ENCODE data around the gene TMEM250. TPM values are rescaled to one million over a fixed set of nuclear protein-coding genes. Genes with fewer than 3 reads are reported as not detected.

TMEM250 gene
- total RNA-seq, 1 experiment from 2014 or later: 37.5 TPM

GRCh38 chr9:136152931-136153330, 34.3 kb upstream of the TMEM250 start:
- no peak for ATAC-seq
- Histone ChIP-seq H3K9me3 (ENCODE audit: control insufficient read depth in 1 of 2, insufficient read depth in 1 of 2, low read depth in 1 of 2, low read length in 2 of 2) (no peaks in the 10 kb centered on the region), H3K4me2 (ENCODE audit: low read length) (no peak overlapping the region), H4K20me1 (ENCODE audit: insufficient read depth) (no peaks in the 10 kb centered on the region), H3K36me3 (ENCODE audit: control insufficient read depth in 1 of 2, insufficient read depth in 2 of 2, low read length in 2 of 2) (no peaks in the 10 kb centered on the region), H3K9ac (ENCODE audit: low read length) (no peak overlapping the region), H3K79me2 (ENCODE audit: insufficient read depth, low read length) (no peaks in the 10 kb centered on the region), H3K27ac (ENCODE audit: low read depth, low read length) (no peak overlapping the region), H3K4me1 (ENCODE audit: control insufficient read depth in 1 of 2, insufficient read depth in 2 of 2, low read length in 2 of 2) (no peaks in the 10 kb centered on the region; a peak in 1 of 4 replicates), H2AFZ (ENCODE audit: low read depth, low read length, poor library complexity, severe bottlenecking) (no peak overlapping the region), H3K9me2 (ENCODE audit: insufficient read depth) (no peaks in the 10 kb centered on the region), H3K27me3 (ENCODE audit: insufficient read depth, low read length) (no peaks in the 10 kb centered on the region), H3K4me3 (replicated peaks in 1 of 2; ENCODE audit: low read depth in 1 of 2, low read length in 2 of 2) (no peak overlapping the region)
- intact Hi-C loops (cut with micrococcal nuclease): no loop called here
- POLR2A ChIA-PET: no interaction called here
- TF ChIP-seq POLR2A (IDR thresholded peaks at IDR 0.05; ENCODE audit: borderline replicate concordance, extremely low read depth, insufficient read depth, insufficient read length) (no peak), ATF3 (IDR thresholded peaks at IDR 0.05) (no peak), EGR1 (IDR thresholded peaks at IDR 0.05; ENCODE audit: low read depth) (no peak), CTCF (IDR thresholded peaks at IDR 0.05 in 2 of 3, conservative IDR thresholded peaks at IDR 0.05 in 1 of 3; ENCODE audit: borderline replicate concordance in 1 of 3, insufficient read depth in 1 of 3, low read depth in 2 of 3, low read length in 2 of 3) (no peak), CBX3 (IDR thresholded peaks at IDR 0.05; ENCODE audit: low read depth) (no peak), SIN3A (IDR thresholded peaks at IDR 0.05; ENCODE audit: low read depth) (no peak), CEBPB (IDR thresholded peaks at IDR 0.05; ENCODE audit: low read depth) (no peak), ELF1 (IDR thresholded peaks at IDR 0.05; ENCODE audit: borderline replicate concordance, low read depth) (no peak), EZH2 (IDR thresholded peaks at IDR 0.05) (no peak), ZNF274 (IDR thresholded peaks at IDR 0.05; ENCODE audit: low read depth, low read length) (no peak), FOSL1 (IDR thresholded peaks at IDR 0.05; ENCODE audit: low read depth) (no peak), YY1 (IDR thresholded peaks at IDR 0.05; ENCODE audit: extremely low read depth, insufficient replicate concordance, low read depth, low read length) (no peak), POLR2AphosphoS5 (IDR thresholded peaks at IDR 0.05; ENCODE audit: low read depth, low read length) (no peak), SP1 (IDR thresholded peaks at IDR 0.05; ENCODE audit: low read depth) (no peak), EZH2phosphoT487 (IDR thresholded peaks at IDR 0.05; ENCODE audit: borderline replicate concordance) (no peak)
- CTCF ChIA-PET: no interaction called here
- BruUV-seq (replicated peaks): no TSS peak
- RAD21 ChIA-PET (ENCODE audit: low non-redundant PET in 1 of 2, low total read pairs in 2 of 2, uncharacterized antibody in 2 of 2, unreplicated experiment in 2 of 2): no interaction called here
- no peak for DNase-seq (ENCODE audit: low read depth, low spot score)
